ENCODE results near the gene SLC40A1. TPM values are rescaled to one million over a fixed set of nuclear protein-coding genes. Genes with fewer than 3 reads are reported as not detected.

Gene SLC40A1
- total and polyA plus RNA-seq, 2 of the 13 experiments (the other 11 are each of a cell fraction or from before 2014, with no cell fraction given): 10.6 to 24.9 TPM

- TF ChIP-seq, protein P1, sequence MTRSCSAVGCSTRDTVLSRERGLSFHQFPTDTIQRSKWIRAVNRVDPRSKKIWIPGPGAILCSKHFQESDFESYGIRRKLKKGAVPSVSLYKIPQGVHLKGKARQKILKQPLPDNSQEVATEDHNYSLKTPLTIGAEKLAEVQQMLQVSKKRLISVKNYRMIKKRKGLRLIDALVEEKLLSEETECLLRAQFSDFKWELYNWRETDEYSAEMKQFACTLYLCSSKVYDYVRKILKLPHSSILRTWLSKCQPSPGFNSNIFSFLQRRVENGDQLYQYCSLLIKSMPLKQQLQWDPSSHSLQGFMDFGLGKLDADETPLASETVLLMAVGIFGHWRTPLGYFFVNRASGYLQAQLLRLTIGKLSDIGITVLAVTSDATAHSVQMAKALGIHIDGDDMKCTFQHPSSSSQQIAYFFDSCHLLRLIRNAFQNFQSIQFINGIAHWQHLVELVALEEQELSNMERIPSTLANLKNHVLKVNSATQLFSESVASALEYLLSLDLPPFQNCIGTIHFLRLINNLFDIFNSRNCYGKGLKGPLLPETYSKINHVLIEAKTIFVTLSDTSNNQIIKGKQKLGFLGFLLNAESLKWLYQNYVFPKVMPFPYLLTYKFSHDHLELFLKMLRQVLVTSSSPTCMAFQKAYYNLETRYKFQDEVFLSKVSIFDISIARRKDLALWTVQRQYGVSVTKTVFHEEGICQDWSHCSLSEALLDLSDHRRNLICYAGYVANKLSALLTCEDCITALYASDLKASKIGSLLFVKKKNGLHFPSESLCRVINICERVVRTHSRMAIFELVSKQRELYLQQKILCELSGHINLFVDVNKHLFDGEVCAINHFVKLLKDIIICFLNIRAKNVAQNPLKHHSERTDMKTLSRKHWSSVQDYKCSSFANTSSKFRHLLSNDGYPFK (CRISPR knock-in tag; IDR thresholded peaks at IDR 0.05; ENCODE audit: borderline replicate concordance): no peak
- TF ChIP-seq ZNF678 (CRISPR knock-in tag; IDR thresholded peaks at IDR 0.05) (no peak), ESRRA (CRISPR knock-in tag; IDR thresholded peaks at IDR 0.05; ENCODE audit: low read depth) (no peak), FOXM1 (CRISPR knock-in tag; IDR thresholded peaks at IDR 0.05) (no peak), ZFP1 (CRISPR knock-in tag; IDR thresholded peaks at IDR 0.05) (no peak)
Observed at GRCh38 chr2:189610700-189611099, 30.1 kb upstream of the SLC40A1 start (continued).

DNA sequence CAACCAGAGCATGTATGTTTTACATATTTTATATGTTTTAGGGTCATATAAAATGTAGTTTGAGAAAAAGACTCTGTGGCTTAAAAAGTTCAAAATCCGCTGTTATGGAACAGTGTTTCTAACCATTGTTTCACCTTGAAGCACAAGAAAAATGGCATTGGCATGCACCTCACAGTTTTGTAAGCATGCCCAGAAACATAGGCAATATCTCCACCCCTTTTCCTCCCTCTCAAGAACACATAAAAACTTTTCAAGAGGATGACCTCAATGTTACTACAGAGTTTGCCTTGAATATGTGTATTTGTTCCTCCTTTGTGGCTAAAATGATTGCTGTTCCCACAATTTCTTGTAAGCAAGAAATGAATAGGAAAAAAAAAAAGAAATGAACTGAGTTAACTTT lies 29.3 kb upstream of the SLC40A1 start:
- WGBS (ENCODE audit: low lambda C conversion rate): 74% methylated on average over 1 of the region's 1 CpG
- ChIA-PET CTCF (ENCODE audit: low intra/inter-chr PET ratio, low total read pairs) (no interaction called here), POLR2A (interaction anchor here (1.0 to 4.0 kb wide), 3 partner anchors 29 to 61 kb away, joined by 3 to 21 read pairs (median 4); partner anchors contain the start of gene SLC40A1)
- no peak overlapping the region for H3K27ac ChIP-seq (ENCODE audit: extremely low read length, insufficient read depth, low read length)
- no peaks in the 10 kb centered on the region for H4K20me1 ChIP-seq (ENCODE audit: insufficient read depth, low read length)
- H3K27me3 ChIP-seq (ENCODE audit: control insufficient read depth in 1 of 2, insufficient read depth in 2 of 2, low read length in 2 of 2): no peaks in the 10 kb centered on the region; a peak in 1 of 5 replicates
- H3K4me2 ChIP-seq (ENCODE audit: low read depth, low read length): no peak overlapping the region
- BruUV-seq (replicated peaks): no TSS peak
- no peaks in the 10 kb centered on the region for H3K9me3 ChIP-seq (ENCODE audit: low read length)
- in situ Hi-C loops (cut with HindIII; ENCODE audit: extremely low pct_ligation_motif_present, low pct_unique_long_range_greater_than_20kb) (no loop called here), intact Hi-C loops (cut with micrococcal nuclease; ENCODE audit: unreplicated experiment) (loop anchor here (5.0 kb wide), 1 partner anchor 88 kb away; no protein-coding TSS in a partner anchor)
- no peak for FAIRE-seq
- H3K4me1 ChIP-seq (ENCODE audit: insufficient read depth, low read length): peaks cover 37% of the 10 kb centered on the region
- no peak for ATAC-seq
- no peaks in the 10 kb centered on the region for H3K36me3 ChIP-seq (replicated peaks in 1 of 2; ENCODE audit: control insufficient read depth in 1 of 2, insufficient read depth in 2 of 2, low read length in 2 of 2)
- no peak overlapping the region for H3K9ac ChIP-seq (ENCODE audit: insufficient read depth, low read depth, low read length)
- H2AFZ ChIP-seq (ENCODE audit: low read length): no peak overlapping the region
- no peak overlapping the region for H3K4me3 ChIP-seq (replicated peaks in 1 of 3; ENCODE audit: insufficient read depth in 1 of 3, low read depth in 2 of 3, low read length in 3 of 3)
- no peaks in the 10 kb centered on the region for H3K79me2 ChIP-seq (ENCODE audit: insufficient read depth, low read length)
- DNase-seq (ENCODE audit: low spot score): no peak
- TF ChIP-seq MAZ (IDR thresholded peaks at IDR 0.05; ENCODE audit: borderline replicate concordance, low read depth, low read length) (no peak), MAZ (CRISPR knock-in tag; IDR thresholded peaks at IDR 0.05; ENCODE audit: low read depth) (no peak), FOXK1 (CRISPR knock-in tag; IDR thresholded peaks at IDR 0.05; ENCODE audit: borderline replicate concordance, low read depth) (no peak), KIAA2018 (CRISPR knock-in tag; IDR thresholded peaks at IDR 0.05; ENCODE audit: borderline replicate concordance) (no peak)
